HG03571 (cell line): ENCODE results near the gene ABLIM1.

Source experiments
- ATAC-seq: cut with Tn5 transposase; IDR thresholded peaks from one replicate; pipeline ENCODE4 v1.9.1; 2021; ENCODE audit not compliant: unreplicated experiment

Gene ABLIM1

DNA sequence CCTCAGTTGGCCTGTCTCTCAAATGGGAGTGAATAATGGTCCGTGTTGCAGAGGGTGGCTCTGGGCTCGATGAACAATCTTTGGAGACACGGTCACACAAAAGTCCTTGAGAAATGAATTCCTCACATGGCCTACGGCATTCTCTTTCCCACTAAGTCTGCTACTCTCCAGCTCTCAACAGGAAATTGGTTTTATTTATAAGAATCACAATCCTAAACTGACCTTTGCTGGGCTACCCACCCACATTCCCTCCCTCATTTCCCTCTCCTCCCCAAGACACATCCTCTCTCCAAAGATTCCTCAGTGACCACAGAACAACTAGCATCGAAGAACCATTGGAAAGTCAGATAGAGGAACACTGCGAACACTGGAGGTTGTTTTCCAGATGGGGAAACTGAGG is 258.5 kb downstream of the ABLIM1 start:
- no peak for ATAC-seq

DNA sequence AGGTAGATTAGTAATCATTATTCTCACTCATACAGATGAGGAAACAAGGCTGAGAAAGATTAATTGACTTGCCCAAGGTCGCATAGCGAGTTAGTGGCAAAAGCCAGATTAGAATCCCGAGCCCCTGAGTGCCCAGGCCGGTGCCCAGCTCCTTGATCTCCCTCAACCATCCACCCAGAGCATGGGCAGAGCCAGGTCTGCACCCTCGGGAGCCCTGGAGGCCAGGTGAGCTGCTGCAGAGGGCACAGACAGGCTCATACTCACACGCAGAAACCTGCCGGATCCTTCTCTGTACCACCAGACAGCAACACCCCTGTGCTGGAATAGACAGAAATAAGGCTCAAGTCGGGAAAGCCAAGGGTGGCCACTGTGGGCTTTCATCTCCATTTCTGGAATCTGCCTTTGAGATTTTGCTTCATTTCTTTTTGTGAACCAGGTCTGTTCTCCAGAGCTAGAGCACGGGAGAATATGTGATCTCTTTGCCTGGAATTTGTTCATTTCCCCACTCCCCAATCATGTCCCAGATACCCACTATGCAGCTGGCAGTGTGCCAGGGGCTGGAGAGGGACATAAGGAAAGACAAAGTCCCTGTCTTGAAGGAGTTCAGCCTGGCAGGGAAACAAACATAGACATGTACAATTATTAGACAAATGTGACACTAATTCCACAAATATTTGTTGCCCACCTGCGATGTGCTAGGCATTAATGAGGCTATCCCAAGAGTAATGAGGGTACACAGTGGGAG is 259.3 kb downstream of the ABLIM1 start:
- ATAC-seq, result no peak

DNA sequence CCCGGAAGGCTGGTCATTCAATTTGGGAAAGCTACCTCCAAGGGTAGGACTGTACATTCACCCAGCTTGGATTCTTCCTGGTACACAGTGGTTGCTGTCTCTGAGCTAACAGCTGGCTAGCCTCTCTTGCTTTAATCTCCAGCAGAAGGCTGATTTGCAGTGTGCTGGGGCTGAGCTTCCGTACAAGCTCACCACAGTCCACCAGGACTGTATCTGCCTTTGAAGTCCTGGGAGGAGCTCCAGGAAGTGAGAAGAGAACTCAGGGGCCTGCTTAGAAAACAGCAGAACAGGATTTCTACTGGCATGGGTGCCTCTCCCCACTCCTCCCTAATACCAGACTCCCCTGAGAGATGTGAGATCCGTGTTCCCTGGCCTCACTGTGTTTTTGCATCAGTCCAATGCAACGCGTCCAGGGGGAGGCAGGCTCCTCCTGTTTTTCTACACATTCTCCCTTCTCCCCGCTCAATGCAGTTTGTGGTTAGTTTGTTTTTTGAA is 260.4 kb downstream of the ABLIM1 start:
- no peak for ATAC-seq

DNA sequence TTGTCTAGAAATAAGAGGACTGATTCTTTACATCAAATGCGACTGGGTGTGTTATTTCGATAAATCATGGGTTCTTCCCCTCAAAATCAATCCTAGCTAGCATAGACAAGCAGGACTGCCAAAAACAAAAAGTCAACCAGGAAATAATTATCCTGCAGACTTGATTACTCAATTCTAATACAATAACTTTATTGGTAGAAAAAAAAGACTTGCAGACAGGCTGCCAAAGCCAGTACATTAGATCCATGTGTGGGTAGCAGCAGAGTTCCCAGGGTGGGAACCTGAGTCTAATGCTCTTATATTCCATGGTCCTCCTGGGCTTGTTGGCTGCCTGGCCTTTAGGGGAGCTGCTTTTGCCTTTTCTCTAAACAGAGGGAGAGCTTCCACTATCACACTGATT is 261.6 kb downstream of the ABLIM1 start:
- no peak for ATAC-seq

DNA sequence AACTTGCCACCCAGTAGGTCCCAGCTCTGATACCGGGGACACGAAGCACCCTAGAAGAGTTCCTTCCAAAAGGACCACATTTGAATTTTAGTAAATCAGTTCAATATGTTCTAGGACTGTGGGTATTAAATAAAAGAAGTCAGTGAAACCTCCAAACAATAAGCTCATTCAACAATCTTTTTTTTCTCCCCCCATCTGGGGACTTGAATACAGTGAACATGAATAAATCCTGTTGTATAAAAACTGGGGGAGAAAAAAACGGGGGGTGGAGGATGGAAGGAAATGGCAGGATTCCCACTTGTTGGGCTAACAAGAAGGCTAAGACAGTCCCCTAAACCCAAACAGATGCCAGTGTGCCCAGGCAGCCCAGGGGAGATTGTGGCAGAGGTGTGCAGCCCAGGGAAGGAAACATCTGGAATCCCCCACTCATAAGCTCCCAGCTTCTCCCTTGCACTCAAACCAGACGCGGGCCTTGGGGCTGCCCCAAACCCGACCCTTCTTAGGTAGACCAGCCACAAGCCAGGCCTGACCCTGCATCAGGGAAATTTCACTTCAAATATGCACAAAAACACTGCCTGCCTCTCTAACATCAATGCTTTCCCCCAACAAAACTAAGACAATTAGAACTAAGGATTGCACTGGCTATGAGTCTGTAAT is 262.6 kb downstream of the ABLIM1 start:
- ATAC-seq, result no peak

DNA sequence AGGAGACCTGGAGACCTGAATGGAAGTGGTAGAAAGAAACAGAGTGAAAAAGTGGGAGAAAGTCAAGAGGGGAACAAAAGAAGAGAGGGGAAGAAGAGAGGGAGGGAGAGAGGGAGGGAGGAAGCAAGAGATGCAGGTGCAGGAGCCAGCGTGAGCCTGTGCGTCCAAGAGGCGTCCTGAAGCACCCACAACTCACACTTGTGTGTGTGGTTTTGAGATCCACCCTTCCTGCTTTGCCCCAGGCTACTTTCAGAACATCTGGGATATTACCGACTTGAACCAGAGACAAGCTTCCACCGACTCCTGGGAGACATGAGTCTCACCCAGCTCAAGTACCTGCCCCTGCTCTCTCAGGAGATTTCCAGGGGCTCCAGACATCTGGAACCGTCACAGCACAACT is 263.5 kb downstream of the ABLIM1 start:
- no peak for ATAC-seq

DNA sequence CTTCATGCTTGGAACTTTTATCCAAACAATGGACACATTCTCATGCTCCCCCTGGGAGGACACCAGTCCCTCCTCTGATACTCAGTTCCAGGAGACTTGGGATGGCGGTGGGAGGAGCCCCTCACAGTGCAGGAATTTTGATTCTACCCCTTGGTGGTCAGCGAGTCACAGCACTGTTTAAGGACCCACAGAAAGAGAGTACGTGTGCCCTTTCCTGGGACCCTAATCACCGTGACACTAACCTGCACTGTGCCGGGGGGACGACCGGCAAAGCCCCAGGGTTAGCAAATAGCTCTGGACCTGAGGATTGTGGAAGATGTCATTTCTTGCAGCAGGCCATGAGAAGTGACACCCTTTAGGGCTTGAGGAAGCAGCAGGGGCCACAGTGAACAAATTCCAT is 264.2 kb downstream of the ABLIM1 start:
- ATAC-seq, result no peak

DNA sequence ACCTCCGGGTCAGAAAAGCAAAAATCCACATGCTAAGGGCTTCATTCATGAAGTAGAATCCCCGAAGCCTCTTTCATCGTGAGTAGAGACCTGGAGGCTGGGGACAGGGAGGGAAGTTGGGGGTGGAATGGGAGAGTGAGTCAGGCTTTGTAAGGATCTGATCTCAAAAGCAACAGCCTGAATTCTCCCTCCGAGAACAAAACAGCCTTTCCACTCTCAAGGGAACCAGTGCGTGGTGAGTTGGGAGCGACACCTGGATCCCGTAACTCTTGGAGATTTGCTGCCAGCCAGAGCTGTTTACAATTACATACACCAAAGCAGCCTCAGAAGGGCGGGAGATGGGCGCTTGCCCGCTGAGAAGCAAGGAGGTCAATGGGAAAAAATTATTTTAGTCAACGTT is 264.6 kb downstream of the ABLIM1 start:
- ATAC-seq, result no peak

DNA sequence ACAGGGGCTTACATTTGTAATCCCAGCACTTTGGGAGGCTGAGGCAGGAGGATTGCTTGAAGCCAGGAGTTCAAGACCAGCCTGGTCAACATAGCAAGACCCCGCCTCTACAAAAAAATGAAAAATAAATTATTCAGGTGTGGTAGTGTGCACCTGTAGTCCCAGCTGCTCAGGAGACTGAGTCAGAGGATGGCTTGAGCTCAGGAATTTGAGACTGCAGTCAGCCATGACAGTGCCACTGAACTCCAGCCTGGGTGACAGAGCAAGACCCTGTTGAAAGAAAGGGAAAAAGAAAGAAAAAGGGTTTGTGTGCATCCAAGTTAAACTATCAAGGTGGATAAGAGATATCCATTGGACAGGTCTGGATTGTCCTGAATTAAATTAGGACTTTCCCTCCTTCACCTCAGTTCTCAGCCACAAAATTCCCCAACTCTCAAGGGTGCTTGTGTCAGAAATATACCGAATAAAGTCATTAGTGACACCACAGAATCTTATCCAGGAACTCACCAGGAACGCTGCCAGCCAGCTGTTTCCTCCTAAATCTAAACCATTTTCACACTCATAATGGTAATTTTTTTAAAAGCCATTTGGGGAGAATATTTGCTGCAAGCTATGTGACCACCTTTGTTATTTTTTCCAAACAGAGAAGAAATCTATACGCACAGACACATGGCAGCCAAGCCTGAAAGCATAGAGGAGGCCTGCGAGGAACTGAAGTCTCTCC is 265.8 kb downstream of the ABLIM1 start:
- ATAC-seq, result no peak

DNA sequence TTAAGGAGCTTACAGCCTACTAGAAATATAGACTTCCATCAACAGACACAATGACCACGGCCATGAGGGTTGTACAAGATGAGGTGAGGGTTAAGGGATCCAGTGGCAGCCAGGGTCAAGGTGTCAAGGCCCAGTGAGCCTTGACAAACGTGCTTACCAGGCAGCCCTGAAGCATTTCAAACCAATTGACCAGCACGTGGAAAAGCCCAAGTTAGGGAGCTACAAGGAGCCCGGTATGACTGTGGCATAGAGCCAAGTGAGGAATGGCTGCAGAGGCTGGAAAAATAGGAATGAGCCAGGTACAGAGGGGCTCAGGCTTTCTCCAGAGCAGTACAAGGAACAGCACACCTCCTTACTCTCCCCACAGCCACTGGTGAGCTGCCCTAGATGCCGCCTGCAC is 266.5 kb downstream of the ABLIM1 start:
- no peak for ATAC-seq

DNA sequence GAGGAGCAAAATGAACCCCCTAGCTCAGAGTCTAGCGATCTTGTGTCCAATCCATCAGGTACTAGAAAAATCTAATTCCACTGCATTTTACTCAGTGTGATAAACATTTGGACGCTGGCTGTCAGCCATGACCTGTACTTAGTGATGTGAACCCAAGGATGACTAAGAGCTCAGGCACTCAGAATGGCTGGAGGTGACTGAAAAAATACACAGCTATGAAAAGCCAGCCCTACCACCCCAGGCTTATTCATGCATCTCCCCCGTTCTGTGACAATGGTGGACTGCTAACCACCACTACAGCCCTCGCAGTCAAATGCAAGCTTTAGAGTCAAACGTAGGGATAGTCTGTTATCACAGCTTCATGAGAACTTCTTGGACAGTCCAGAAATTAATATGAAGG is 268.6 kb downstream of the ABLIM1 start:
- ATAC-seq, result no peak

DNA sequence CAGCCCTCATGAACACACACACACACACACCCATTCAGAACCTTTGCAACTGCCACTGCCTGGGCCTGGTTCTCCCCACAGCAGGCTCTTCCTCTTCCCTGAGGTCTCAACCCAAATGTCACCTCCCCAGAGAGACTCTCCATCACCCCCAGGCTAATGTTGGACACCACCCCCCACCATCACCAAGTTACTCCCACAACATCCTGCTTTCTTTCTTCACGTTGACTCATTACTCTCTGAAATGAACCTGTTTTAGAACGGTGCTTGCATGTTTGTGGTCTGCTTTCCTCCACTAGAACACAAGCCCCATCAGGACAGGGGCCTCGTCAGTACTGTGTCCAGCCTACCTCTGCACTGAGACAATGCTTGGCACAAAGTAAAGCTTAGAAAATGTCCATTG is 269.8 kb downstream of the ABLIM1 start:
- no peak for ATAC-seq

DNA sequence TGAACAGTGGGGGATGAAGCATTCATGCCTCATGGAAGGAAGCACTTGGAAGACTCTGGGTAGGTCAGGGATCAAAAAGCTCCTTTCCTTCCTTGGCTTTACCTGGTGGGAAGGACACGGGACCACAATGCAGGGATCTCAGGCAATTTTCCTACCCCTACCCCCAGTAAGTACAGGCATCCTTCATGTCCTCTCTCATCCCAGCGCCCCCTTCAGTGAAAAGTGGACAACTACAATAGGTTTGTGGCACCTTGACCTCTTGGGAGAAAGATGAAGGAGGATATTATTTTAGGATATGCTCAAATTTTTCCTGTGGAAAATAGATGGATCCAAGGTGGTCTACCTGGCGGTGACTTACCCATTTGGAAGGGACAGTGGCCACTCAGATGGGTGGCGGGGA is 270.3 kb downstream of the ABLIM1 start:
- no peak for ATAC-seq

DNA sequence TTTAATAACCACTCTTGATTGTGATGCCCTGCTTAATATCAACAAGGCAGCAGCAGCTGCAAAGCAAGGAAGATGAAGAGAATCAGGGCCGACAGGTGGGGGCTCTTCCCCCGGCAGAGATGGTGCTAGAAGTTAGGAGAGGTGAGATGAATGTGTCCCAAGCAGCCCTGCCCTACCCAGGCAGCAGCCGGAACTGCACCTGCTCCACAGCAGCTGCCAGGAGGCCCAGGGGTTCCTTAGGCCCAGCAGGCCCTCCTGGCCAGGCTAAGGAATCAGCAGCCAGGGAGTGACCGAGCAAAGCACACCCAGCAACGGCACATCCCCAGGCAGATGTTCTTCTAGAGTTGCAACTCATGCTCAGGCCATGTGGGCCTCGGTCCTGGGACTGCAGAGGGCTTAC is 271.6 kb downstream of the ABLIM1 start:
- ATAC-seq, result no peak

DNA sequence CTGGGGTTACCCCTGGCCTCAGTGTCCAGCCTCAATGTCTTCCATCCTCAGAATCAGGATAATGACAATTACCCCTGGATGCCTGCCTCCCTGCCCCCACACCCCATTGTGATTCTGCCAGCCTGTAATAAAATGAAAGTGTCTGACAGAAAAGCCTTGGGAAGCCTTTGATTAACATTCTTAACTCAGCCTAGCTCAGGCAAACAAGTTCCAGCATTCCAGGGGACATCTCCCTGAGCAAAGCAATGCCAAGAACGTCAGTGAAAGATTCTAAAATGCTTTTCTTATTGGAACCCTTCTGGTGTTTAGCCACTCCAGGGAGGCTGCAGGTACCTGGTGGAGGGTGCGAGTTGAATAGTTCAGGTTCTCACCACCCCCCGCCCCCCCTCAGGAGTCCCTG is 272.5 kb downstream of the ABLIM1 start:
- no peak for ATAC-seq

DNA sequence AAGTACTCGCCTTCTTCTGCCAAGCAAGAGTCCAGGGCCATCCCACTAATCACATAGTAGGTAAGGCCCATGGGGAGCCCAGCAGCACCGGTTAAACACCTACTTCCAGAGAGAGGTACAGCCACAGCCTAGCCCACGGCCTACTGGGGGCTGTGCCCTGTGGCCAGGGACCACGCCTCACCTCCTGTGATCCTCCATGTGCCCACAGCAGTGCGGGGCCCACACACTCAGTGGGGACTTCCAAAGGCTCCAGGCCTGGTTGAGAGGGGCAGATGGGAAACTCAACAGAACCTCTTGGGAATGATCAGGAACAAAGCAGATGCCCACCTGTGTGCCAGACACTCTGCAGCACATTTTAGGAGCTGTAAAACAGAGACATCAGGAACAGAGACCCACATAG is 273.5 kb downstream of the ABLIM1 start:
- no peak for ATAC-seq

DNA sequence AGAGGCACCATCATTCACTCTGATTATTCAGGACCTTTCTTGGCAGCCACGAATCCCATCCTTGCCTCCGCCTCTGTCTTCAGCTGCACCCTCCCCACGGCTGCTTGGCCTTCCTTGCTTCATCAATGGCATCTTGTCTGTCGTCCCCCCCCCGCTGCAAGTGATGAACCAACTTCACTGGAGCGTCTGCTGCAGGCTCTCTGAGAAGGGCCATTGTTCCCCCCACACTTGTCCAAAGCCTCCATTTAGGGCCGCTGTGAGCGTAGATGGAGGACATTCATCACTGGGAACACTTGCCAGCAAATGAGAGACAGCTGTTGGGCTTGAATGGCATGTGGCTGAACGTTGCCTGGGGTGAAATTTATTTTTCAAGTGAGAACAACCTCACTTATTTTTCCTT is 273.9 kb downstream of the ABLIM1 start:
- ATAC-seq, result no peak
